HS-27A (cell line): ENCODE measurements around the gene CRTC1.
A peak's percentile ranks its signal among the peaks of the same experiment; 100 is the strongest.

Experiments used
- DNase-seq: peaks from one replicate; pipeline ENCODE4 v3.0.0-alpha.2; 2012; ENCODE audit warnings: low read depth, missing footprints

Gene CRTC1

DNA sequence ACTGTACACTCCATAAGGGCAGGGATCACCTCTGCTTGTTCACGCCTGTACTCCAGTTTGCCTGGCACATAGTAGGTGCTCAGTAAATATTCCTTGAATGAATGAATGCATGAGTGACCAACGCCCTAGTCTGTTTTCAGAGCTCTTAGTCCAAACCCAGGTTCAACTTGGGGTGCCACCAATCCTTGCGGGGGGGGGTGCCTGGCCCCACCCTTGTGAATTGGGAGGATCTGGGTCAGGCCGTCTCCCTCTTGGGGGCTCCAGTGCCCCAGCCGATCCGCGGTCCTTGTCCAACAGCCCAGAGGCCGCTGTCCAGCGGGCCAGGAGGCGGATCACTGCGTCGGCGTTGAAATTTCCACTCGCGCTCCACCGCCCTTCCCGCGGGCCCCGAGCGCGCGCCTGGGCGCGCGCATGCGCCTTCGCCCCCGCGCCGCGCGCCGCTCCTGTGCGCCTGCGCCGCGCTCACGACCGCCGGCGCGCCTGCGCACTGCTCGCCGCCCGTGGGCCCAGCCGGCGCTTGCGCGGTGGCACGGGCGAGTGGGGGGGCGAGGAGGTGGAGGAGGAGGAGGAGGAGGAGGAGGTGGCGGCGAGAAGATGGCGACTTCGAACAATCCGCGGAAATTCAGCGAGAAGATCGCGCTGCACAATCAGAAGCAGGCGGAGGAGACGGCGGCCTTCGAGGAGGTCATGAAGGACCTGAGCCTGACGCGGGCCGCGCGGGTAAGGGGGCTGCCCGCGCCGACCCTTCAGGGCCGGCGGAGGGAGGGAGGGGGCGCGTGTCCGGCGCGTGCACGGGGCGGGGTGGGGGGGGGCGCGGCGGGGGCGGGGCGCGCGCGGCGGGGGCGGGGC lies at the start of gene CRTC1:
Gene CRTC1, plus strand, starts transcription at position 572 of the 849 bp plus-strand sequence. Its CDS starts 23 bp downstream, at position 595.
- peak; percentile 55 for DNase-seq

DNA sequence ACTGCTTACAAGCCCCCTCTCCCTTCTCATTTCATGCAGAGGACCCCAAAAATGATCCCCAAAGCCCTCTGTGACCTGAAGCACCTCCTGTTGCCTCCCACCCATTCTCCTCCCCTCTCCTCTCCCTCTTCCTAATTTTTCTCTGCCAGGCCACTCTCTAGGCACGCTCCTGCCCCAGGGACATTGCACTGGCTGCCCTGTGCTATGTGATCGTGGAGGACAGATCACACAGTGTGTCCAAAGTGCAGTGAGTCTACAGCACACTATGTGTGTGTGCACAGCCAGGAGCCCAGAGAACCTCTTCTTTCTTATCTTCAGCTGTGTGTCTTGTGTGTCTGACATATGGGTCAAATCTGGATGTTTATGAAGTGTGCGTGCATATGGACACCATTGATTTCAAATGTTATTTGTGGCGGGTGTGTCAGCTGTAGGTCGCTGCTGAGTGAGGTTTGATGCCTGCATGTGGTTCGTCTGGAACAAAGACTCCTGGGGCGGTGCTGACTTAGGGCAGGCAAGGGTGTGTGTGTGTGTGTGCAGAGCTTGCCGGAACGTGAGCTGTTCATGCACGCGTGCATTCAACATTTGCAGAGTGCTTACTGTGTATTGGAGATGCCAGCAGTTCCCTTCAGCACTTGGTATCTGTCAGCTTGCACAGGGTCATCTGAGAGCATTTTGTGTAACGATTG lies 48.7 kb upstream of the CRTC1 start:
- DNase-seq = no peak

DNA sequence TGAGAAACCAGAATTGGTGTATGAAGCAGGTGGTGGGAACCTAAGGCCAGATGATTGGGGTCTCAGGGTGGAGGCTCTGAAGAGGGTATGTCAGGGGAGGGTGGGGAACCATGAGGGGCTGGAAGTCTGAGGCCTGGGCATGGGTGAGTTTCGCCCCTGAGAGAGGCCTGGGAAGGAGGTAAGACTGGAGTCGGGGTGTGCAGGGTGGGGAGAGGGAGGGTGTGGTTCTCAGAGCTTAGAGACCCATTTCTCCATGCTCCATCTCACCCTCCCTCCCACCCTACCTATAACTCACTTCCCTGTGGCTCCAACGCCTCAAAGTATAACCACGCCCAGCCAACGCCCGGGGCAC lies 47.7 kb upstream of the CRTC1 start:
- no peak for DNase-seq

DNA sequence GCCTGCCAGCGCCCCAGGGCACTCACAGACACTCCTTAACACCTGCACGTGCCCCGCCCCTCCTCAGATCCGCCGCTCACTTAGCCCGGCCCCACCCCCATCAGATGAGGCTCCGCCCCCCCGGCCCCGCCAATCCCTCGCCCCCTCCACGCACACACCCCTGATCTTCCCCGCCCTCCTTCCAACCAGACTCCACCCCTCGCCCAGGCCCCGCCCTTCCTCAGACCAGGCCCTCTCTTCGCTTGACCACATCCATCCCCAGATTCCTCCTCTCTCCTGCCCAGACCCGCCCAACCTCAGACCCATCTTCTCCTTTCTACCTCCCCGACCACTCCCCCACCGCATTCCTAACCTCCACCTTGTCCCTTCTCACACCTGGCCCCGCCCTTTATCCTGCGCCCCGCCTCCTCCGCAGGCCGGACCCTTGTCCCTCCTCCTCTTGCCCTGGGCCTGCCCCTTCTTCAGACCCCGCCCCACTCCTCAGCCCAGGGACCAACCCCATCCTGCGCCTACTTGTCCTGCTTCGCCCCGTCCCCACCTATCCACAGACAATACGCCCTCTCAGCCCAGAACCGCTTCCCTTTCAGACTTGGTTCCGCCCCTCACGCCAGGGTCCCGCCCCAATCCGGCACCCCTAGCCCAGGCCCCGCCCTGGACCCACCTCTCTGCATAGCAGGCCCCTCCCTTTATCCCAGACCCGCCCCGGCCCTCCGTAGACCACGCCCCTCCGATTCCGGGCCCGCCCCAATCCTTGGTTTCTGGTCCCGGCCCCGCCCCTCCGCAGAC lies 47.1 kb upstream of the CRTC1 start:
- peak; percentile 75 for DNase-seq

GRCh38 chr19:18636969-18637629 lies 46.4 kb upstream of the CRTC1 start, which contains the start of gene KLHL26:
KLHL26 (plus strand) TSS chr19:18637028; CDS start chr19:18637055, 27 bp downstream.
- no peak for DNase-seq

DNA sequence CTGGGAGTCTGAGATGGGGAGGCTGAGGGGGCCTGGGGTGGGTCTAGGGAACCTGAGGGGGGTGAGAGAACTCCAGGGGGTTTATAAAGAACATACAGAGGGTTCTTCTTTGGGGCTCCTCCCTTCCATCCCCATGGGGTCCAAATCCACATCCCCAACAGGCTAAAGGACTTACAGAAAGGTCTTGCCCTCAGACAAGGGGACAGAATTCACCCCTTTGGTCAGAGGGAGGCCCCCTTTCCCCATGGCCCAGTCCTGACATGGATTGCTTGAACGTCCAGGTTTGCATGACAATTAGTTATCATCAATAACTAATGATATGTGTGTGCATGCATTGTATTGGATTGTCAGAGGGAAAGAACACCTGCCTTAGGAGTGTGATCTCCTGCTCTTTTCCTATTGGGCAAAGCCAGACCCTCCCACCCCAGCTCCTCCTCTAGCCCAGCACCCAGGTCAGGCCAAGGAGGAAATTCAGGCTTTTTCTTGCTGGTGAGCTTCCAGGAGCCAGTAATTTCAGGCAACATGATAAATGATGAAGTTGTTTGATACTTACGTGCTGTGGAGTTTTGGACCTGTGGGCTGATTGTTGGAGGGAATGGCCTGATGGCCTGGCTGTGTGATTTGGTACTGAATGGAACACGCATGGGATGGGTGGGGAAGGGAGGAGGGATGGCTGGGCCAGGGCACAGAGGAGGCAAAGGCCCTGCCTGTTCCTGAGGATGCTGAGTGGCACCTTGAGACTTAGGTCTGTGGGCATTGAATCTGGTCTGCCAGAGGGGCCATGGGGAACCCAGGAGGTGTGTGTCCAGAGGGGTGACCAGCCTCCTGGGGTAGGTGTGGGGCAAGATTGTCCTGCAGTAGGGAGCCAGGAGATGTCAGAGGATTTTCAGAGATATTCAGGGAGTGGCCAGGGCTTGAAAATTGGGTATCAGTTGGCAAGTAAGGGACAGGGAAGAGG lies 45.5 kb upstream of the CRTC1 start:
- DNase-seq = no peak

DNA sequence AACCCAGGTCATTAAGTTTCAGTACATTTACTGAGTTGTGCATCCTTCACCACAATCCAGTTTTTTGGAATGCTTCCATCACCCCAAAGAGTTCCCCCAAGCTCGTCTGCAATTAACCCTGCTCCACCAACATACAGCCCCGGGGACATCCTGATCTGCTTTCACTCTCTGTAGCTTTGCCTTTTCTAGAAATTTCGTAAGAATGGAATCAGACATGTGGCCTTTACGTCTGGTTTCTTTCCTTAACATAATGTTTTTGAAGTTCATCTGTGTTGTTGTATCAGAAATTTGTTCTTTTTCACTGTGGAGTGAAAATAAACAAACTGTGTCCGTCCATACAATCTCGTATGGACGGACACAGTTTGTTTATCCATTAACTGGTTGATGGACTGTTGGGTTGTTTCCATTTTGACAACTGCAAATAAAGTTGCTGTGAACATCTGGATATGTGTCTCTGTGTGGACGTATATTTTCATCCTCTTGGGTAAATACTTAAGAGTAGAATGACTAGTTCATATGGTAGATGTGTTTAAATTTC lies 43.7 kb upstream of the CRTC1 start:
- DNase-seq = no peak

- DNase-seq = no peak
Measured at GRCh38 chr19:18644196-18645034, 39.1 kb upstream of the CRTC1 start.

DNA sequence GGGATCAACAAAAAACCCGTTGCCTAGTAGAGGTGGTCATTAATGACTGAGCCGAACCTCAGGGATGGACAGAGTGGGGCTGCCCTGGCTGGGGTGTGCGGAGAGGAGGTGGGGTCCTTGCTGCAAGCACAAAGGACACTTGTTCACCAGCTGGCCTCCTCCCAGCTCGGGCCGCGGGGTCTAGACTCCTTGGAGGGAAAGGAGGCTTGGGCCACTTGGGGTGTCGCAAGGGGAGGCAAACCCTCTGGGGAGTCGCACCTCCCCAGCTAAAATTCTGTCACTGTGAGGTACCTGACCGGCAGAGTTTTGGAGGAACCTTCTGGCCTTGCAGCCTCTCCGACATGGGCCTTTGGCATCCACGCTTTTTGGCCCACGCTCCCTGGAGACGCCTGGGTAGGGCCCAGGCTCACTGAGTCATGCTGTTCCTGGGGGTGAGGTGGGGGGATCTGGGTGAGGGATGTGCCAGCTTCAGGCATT lies 38.4 kb upstream of the CRTC1 start:
- DNase-seq = no peak

- no peak for DNase-seq
Measured at GRCh38 chr19:18646535-18647370, 36.7 kb upstream of the CRTC1 start.

DNA sequence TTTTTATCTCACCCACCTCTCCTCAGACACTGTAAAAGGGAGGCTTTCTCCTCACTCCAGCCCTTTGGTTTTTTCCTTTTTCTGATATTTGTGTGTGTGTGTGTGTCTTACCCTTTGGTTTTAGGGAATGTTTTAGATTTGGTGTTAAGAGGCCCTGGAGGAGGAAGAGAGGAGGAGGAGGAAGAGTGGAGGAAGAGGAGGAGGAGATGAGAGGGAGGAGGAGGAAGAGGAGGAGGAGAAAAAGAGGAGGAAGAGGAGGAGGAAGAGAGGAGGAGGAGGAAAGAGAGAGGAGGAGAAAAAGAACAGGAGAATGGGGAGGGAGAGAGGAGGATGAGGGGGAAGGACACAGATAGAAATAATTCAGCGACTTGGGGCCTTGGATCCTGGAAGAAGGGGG lies 36.1 kb upstream of the CRTC1 start:
- DNase-seq = no peak

- DNase-seq = no peak
Measured at GRCh38 chr19:18647807-18648206, 35.7 kb upstream of the CRTC1 start.

GRCh38 chr19:18648973-18649315 lies 34.5 kb upstream of the CRTC1 start:
- DNase-seq = no peak

GRCh38 chr19:18649371-18650020 lies 34.0 kb upstream of the CRTC1 start:
- DNase-seq = no peak

DNA sequence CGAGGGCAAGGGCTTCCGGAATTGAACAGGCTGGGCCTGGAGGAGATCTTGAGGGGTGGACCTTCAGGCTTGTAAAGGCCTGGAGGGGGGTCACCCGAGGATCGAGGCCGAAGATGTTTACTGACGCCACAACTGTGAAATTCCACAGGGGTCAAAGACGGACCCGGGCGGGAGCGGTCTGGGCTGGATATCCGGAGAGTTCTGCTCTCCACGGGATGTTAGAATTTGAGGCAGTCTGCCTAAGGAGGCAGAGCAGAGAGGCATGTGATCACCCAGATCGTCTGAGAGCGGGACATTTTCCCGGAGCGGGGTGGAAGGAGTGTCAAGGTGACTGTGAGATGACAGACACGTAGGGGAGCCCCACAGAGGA lies 33.5 kb upstream of the CRTC1 start:
- no peak for DNase-seq

DNA sequence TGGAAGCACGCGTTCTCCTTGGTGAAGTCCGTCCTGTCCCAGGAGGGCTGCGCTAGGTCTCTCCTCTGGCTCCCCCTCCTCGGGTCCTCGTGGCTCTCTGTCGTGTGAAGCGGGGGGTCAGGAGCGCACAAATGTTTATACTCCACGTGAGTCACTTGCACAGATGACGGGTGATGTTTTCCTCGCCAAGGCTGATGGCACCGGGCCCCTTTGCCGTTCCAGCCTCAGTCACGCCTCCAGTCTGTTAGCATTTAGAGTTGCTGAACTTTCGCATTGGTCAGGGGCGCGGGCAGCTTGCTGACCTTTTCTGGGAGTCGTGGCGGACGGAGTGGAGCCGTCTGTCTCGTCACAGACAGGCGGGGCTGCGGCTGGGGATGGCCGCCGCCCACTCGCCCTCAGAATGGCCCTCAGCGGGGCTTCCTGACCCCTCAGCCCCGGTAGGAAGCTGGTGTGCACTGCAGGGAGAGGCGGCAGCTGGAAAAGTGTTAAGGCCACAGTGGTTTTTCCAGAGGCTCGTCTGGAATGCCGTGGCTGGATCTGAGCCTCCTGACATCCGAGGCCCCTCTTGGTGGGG lies 32.9 kb upstream of the CRTC1 start:
- no peak for DNase-seq

DNA sequence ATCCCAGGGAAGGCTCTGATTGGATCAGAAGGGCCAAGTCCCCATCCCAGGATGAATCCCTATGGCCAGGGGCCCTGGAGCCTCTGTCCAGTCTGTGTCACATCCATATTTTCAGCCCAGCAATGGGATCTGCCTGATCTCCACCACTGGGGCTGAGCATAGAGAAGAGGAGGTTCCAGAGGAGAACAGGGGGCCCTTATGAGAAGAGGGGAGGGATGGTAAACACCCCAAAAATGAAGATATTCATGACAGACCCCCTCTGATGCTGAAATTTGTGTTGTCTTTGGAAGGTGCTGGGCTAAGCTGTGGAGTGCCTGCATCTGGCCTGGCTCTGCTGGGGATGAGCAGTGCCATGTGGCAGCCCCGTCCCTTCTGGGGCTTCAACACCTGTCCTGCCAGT lies 32.2 kb upstream of the CRTC1 start:
- no peak for DNase-seq

GRCh38 chr19:18651733-18652132 lies 31.7 kb upstream of the CRTC1 start:
- DNase-seq = no peak
